GM23248 (cell line): Measurements from ENCODE around the gene RNF115. TPM values are rescaled to one million over a fixed set of nuclear protein-coding genes. Genes with fewer than 3 reads are reported as not detected.
"Not testable (repeated sequence)": the region's sequence is repeated elsewhere in the genome, so short reads cannot be mapped to it uniquely, and the experiment has no call there.

ENCODE experiments used
- DNase-seq: peaks from one replicate; pipeline ENCODE4 v3.0.0-alpha.2; 2015
- H2AFZ ChIP-seq: fragments of 200-600 bp; sonication (generic); 2 replicates; pipeline ENCODE4 v1.6.1; 2016; ENCODE audit warnings: antibody characterized with exemption
- H3F3A ChIP-seq: fragments of 200-600 bp; sonication (generic); 2 replicates; pipeline ENCODE4 v1.6.1; 2016; ENCODE audit warnings: mild to moderate bottlenecking, antibody characterized with exemption, mixed run types; ENCODE audit not compliant: insufficient read depth
- H3K27ac ChIP-seq: fragments of 200-600 bp; sonication (generic); 2 replicates; pipeline ENCODE4 v1.5.1; 2016; ENCODE audit warnings: mild to moderate bottlenecking
- H3K27me3 ChIP-seq: fragments of 200-600 bp; sonication (generic); replicated peaks from 2 replicates; pipeline ENCODE4 v1.6.1; 2016; ENCODE audit warnings: mild to moderate bottlenecking; ENCODE audit not compliant: insufficient read depth
- H3K36me3 ChIP-seq: fragments of 200-600 bp; sonication (generic); 2 replicates; pipeline ENCODE4 v1.6.1; 2016; ENCODE audit warnings: low read depth, mild to moderate bottlenecking
- H3K4me1 ChIP-seq: fragments of 200-600 bp; sonication (generic); 2 replicates; pipeline ENCODE4 v1.6.1; 2016; ENCODE audit warnings: mild to moderate bottlenecking; ENCODE audit not compliant: insufficient read depth
- H3K4me2 ChIP-seq: fragments of 200-600 bp; sonication (generic); one replicate; pipeline ENCODE4 v1.6.1; 2016; ENCODE audit warnings: mild to moderate bottlenecking; ENCODE audit not compliant: unreplicated experiment
- H3K4me3 ChIP-seq: fragments of 200-600 bp; sonication (generic); 2 replicates; pipeline ENCODE4 v1.5.1; 2016; ENCODE audit warnings: mild to moderate bottlenecking
- H3K79me2 ChIP-seq: fragments of 200-600 bp; sonication (generic); 2 replicates; pipeline ENCODE4 v1.6.1; 2016; ENCODE audit warnings: mild to moderate bottlenecking; ENCODE audit not compliant: insufficient read depth
- H3K9ac ChIP-seq: fragments of 200-600 bp; sonication (generic); 2 replicates; pipeline ENCODE4 v1.6.1; 2016; ENCODE audit warnings: mild to moderate bottlenecking
- H3K9me2 ChIP-seq: fragments of 200-600 bp; sonication (generic); 2 replicates; pipeline ENCODE4 v1.6.1; 2016; ENCODE audit warnings: mixed run types, mild to moderate bottlenecking, moderate library complexity; ENCODE audit not compliant: insufficient read depth
- H3K9me3 ChIP-seq: fragments of 200-600 bp; sonication (generic); one replicate; pipeline ENCODE4 v1.6.1; 2017; ENCODE audit warnings: low read depth
- H4K20me1 ChIP-seq: fragments of 200-600 bp; sonication (generic); 2 replicates; pipeline ENCODE4 v1.6.0; 2016; ENCODE audit not compliant: insufficient read depth
- EZH2 ChIP-seq: fragments of 200-600 bp; sonication (generic); IDR thresholded peaks from 2 replicates; pipeline ENCODE4 v1.6.1; 2018; ENCODE audit warnings: antibody characterized with exemption, mild to moderate bottlenecking; ENCODE audit not compliant: insufficient read depth, poor library complexity, severe bottlenecking
- EZH2phosphoT487 ChIP-seq: fragments of 200-600 bp; sonication (generic); IDR thresholded peaks from 2 replicates; pipeline ENCODE4 v1.6.1; 2018; ENCODE audit warnings: antibody characterized with exemption, moderate library complexity, mild to moderate bottlenecking, low read depth; ENCODE audit not compliant: insufficient read depth
- WGBS, 2 experiments: methylation state at CpG; one replicate each; pipeline ENCODE4 v1.1.6; 2015 to 2017; ENCODE audit warnings: low lambda C conversion rate in 2 of 2, low coverage in 1 of 2; ENCODE audit errors: missing lambda C conversion rate in 2 of 2; 5-methylcytosine and 5-hydroxymethylcytosine counted together
- in situ Hi-C: fragments of 300-500 bp; cut with MboI; formaldehyde crosslinking; loops from 2 replicates; pipeline ENCODE4 v1.15.0; 2020
- polyA plus RNA-seq: library from polyadenylated mRNA; unstranded; fragments of >200 nt; fragmentation: Nextera tagmentation; extraction: Ambion mirVana; gene quantifications from 2 replicates; pipeline ENCODE4 v1.2.1, GENCODE V29; 2016
- total RNA-seq: library from RNA; depleted of rRNA; stranded (reverse); fragments of >200 nt; shearing (Covaris generic); gene quantifications from 2 replicates; pipeline ENCODE4 v1.2.3, GENCODE V29; 2014

RNF115 gene
- total and polyA plus RNA-seq, 2 experiments from 2014 or later: 14.2 to 14.5 TPM

DNA sequence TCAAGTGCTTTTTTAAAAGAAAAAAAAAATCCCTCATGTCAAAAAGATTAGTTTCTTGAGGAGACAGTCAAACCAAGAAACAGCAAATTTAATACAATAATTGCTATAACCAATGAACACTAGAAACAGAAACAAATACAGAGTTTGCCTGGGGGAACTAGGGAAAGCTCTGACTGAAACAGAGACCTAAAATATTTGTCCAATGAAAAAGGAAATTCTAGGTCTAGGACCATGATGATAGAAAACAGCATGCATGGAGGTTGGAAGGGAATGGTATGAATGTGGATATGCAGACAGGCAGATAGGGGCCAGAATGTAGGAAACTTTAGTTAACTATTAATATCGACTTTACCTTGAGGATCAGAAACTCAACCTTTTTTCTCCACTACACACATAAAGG lies 31.4 kb downstream of the RNF115 start:
- in situ Hi-C loops: no loop called here
- no peak for DNase-seq
- no peaks in the 10 kb centered on the region for H3K9me2 ChIP-seq
- no peak for TF ChIP-seq EZH2
- TF ChIP-seq EZH2phosphoT487: no peak
- H2AFZ ChIP-seq: no peak overlapping the region
- peaks cover 5% of the 10 kb centered on the region; the same call in 1 of the 2 replicates for H3K36me3 ChIP-seq
- no peak overlapping the region for H3K4me2 ChIP-seq
- H3K9me3 ChIP-seq: no peaks in the 10 kb centered on the region
- no peaks in the 10 kb centered on the region for H3K27me3 ChIP-seq
- H3K9ac ChIP-seq: no peak overlapping the region
- no peaks in the 10 kb centered on the region for H4K20me1 ChIP-seq
- H3K4me3 ChIP-seq: no peak overlapping the region
- 88 to 97% methylated on average over 1 of the region's 1 CpG for WGBS, 2 experiments
- H3K4me1 ChIP-seq: no peaks in the 10 kb centered on the region
- no peak overlapping the region for H3K27ac ChIP-seq
- no peaks in the 10 kb centered on the region for H3F3A ChIP-seq
- H3K79me2 ChIP-seq: peaks cover 99% of the 10 kb centered on the region

DNA sequence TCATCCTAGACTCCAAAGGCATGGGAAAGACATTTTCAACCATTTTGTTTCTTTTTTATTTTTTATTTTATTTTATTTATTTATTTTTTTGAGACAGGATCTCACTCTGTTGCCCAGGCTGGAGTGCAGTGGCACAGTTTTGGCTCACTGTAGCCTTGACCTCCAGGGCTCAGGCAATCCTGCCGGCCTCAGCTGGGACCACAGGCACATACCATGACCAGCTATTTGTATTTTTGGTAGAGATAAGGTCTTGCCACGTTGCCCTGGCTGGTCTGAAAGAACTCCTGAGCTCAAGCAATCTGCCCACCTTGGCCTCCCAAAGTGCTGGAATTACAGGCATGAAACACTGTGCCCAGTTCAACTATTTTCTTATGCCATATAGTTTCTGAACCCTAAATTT lies 32.0 kb downstream of the RNF115 start:
- H2AFZ ChIP-seq, in situ Hi-C loops, H3K9me3 ChIP-seq, H3K27ac ChIP-seq, H3F3A ChIP-seq, H3K9me2 ChIP-seq, DNase-seq, H3K9ac ChIP-seq, H3K4me3 ChIP-seq, H3K4me1 ChIP-seq, H3K27me3 ChIP-seq, H3K36me3 ChIP-seq, H4K20me1 ChIP-seq, H3K4me2 ChIP-seq: not testable (repeated sequence)
- 73 to 75% methylated on average over 2 of the region's 2 CpGs for WGBS, 2 experiments
- H3K79me2 ChIP-seq: peaks cover 99% of the 10 kb centered on the region

DNA sequence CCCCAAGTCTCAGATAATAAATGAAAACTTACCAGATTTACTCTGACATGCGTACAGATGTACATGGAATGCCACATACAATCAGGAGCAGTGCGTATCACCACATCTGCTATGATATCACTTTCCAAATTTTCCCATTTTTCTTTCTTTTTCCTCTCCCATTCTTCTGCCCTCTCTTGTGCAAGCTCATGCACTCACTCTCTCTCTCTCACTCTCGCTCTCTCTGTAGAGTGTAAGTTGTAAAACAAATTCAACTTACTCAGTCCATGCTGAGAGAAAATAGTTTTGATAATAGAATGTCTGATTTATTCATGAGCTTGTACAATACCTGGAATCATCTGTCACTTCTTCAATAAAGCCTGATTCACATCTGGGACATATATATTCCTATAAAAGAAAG lies 35.3 kb downstream of the RNF115 start:
- H3K4me1 ChIP-seq: 0 out of 2 replicates have a peak, but pooled peaks cover 13% of the 10 kb centered on the region
- peaks cover 3% of the 10 kb centered on the region; the same call in 1 of the 2 replicates for H3K36me3 ChIP-seq
- H3K79me2 ChIP-seq: peaks cover 97% of the 10 kb centered on the region
- peaks cover 15% of the 10 kb centered on the region; the same call in 1 of the 2 replicates for H3F3A ChIP-seq
- WGBS, 2 experiments: 99 to 100% methylated on average over 3 of the region's 3 CpGs
- H2AFZ ChIP-seq: no peak overlapping the region
- no peak overlapping the region for H3K4me3 ChIP-seq
- no peaks in the 10 kb centered on the region for H3K27me3 ChIP-seq
- in situ Hi-C loops: no loop called here
- no peaks in the 10 kb centered on the region for H3K9me3 ChIP-seq
- H4K20me1 ChIP-seq: no peaks in the 10 kb centered on the region
- no peak overlapping the region for H3K27ac ChIP-seq
- no peak for TF ChIP-seq EZH2phosphoT487
- no peak for TF ChIP-seq EZH2
- H3K4me2 ChIP-seq: no peak overlapping the region
- no peak for DNase-seq
- H3K9me2 ChIP-seq: no peaks in the 10 kb centered on the region
- no peak overlapping the region for H3K9ac ChIP-seq

DNA sequence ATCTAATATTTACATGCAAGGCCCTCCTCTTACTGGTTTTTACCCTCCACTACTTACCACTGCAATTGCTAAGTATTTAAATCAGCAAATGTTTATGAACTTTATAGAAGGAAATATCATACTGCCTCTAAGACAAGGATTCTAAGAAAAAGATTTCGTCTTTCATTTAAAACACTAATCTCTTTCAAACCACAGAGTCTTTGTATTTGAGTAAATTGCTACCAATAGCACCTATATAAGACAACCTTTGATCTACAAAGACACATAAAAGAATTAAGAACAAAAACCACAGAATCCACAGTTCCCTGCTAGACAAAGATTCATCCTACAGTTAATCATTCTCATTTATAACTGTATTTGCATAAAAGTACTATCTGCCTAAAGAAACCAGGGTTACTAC lies 37.6 kb downstream of the RNF115 start:
- no peaks in the 10 kb centered on the region for H4K20me1 ChIP-seq
- H3F3A ChIP-seq: peaks cover 28% of the 10 kb centered on the region
- no peak overlapping the region for H3K27ac ChIP-seq
- DNase-seq: no peak
- no peak overlapping the region for H3K9ac ChIP-seq
- H3K4me1 ChIP-seq: peaks cover 25% of the 10 kb centered on the region
- H2AFZ ChIP-seq: no peak overlapping the region
- no peak overlapping the region for H3K4me3 ChIP-seq
- H3K27me3 ChIP-seq: no peaks in the 10 kb centered on the region
- 0 to 10% methylated on average over 1 of the region's 1 CpG for WGBS, 2 experiments
- no peak overlapping the region for H3K4me2 ChIP-seq
- H3K79me2 ChIP-seq: peaks cover 83% of the 10 kb centered on the region
- peaks cover 3% of the 10 kb centered on the region; the same call in 1 of the 2 replicates for H3K36me3 ChIP-seq
- no peaks in the 10 kb centered on the region for H3K9me2 ChIP-seq
- in situ Hi-C loops: no loop called here
- H3K9me3 ChIP-seq: no peaks in the 10 kb centered on the region
- TF ChIP-seq EZH2phosphoT487 (no peak), EZH2 (no peak)

DNA sequence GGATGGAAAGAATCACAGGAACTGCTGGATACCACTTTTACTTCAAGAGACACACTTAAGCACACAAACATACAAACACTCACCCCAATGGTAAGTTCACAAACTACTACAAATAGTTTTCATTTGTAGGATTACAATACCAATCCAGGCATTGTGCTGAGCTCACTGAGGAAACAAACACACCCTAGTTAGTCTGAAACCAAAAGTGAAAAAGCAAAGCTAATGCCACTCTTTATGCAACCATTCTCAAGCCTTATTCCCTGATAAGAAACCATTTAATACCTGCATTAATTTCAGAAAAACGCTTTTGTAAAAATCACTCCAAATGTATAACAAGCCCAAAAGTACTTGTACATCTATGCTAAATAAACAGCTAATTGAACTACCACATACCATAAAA lies 38.3 kb downstream of the RNF115 start:
- Histone ChIP-seq H3K27ac (no peak overlapping the region), H3K4me3 (no peak overlapping the region), H2AFZ (no peak overlapping the region), H3K4me2 (peak overlapping the region; percentile 7), H3K4me1 (peaks cover 25% of the 10 kb centered on the region), H4K20me1 (no peaks in the 10 kb centered on the region), H3K9me2 (no peaks in the 10 kb centered on the region), H3F3A (peaks cover 28% of the 10 kb centered on the region), H3K27me3 (no peaks in the 10 kb centered on the region), H3K79me2 (peaks cover 83% of the 10 kb centered on the region), H3K9me3 (no peaks in the 10 kb centered on the region), H3K9ac (no peak overlapping the region), H3K36me3 (peaks cover 3% of the 10 kb centered on the region; the same call in 1 of the 2 replicates)
- in situ Hi-C loops: no loop called here
- peak; percentile 23 for DNase-seq
- 92 to 96% methylated on average over 1 of the region's 1 CpG for WGBS, 2 experiments
- TF ChIP-seq EZH2phosphoT487: no peak
- no peak for TF ChIP-seq EZH2
